Activated naive CD4-positive, alpha-beta T cell (primary cell): ENCODE measurements around the gene PRMT7.

ENCODE experiments used
- DNase-seq, 4 experiments: peaks; one replicate each; lab custom pipeline; 2025; lab: John Stamatoyannopoulos, UW

PRMT7 gene

GRCh38 chr16:68306633-68307032 is 4.2 kb upstream of the PRMT7 start:
- no peak for DNase-seq

DNA sequence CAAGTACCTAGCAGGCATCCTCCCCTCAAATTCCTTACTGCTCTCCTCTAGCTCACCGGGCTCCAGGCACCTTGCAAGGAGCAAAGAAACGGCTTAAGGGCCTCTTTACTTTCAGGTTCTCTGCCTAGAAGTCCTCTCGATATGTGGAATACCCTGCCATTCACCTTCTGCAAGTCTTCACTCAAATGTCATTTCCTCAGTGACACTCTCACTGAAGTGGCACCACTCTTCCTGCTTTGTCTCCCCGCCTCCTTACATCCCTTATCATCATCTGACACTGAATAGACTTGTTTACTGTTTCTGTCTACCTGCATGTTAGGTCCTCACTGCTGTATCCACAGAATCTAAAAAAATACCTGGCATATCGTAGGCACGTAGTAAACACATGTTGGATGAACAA is 1.0 kb upstream of the PRMT7 start:
- DNase-seq: no peak

- DNase-seq: no peak
Measured at GRCh38 chr16:68310437-68310773, 414 bp upstream of the PRMT7 start.

DNA sequence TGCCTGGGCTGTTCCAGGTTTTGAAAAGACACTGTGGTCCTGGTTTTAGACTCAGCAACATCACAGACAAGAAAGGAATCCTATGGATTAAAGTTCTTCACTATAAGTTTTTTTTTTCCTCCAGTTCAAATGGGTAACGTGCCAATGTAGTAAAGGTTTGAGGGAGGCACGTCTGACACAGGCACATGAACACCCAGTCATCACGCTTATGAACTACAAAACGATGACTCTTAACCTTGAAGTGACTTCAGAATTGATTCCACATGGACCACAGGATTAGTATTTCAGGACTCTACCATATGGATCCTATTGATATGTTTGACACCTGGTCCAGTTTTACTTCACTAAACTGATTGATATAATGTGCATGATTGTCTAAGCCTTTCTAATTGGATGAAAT is 2.3 kb downstream of the PRMT7 start:
- DNase-seq: no peak

DNA sequence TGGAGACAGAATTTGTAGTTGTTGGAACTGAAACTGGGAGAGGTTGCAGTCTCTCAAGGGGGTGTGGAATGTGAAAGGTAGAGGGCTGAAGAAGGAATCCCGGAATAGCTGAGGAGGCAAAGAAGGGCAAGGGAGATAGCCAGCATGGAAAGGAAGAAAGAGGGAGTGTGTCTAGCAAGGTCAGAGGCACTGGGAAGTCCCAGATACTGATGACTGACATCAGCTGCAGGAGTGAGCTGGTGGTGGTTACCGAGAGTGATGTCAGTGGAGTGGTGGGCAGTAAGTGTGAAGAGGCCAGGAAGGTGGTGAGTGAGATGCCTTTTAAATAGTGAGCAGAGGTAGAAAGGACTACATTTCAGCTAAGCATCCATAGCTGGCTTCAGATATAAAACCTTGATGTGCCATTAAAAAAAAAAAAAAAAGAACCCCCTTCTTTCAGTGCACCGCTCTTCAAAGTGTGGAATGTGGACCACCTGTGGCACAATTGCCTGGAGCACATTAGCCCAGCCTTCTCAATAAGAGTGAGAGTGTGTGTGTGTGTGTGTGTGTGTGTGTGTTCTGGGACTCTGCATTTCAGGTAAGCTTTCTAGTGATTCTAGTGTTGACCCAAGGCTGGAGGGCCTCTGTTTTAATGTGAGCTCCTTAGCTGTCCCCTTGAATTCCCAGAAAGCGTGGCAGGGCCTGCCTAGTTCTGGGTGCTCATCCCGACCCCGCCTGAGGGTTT is 8.5 kb downstream of the PRMT7 start:
- no peak for DNase-seq

- DNase-seq: no peak
Measured at GRCh38 chr16:68324336-68324735, 13.5 kb downstream of the PRMT7 start.

GRCh38 chr16:68324780-68325357 is 14.1 kb downstream of the PRMT7 start:
- no peak for DNase-seq

DNA sequence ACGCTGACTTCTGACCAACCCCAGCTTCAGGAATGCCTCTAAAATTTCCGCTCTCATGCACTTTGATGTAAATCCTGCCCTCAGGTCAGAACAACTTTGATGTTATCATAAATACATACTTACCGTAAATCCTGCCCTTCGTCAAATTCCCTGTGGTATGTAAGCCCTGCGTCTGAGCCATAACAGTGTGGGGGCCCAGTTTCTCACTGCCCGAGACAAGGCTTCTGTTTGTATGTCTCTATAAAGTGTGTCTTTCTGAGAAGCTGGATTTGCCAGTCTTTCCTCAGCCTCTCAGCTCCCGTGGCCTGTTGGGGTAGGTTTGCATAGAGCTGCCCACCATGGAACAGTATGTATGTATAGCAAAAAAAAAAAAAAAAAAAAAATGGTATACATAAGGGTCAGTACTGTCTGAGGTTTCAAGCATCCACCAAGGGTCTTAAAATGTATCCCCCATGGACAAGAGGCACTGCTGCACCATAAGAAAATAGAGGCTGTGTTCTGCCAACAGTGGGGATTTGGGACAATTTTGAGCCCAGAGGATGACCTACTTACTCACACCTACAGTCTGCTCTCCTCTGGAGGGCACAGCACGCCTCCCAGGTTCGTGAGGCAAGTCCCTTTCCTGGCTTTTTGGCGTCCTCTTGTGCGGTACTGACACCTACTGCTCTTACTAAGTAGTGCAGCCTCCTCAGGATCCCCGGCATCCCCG is 17.5 kb downstream of the PRMT7 start:
- peak; percentile 35 to 66 (median 53) for DNase-seq

- DNase-seq: no peak
Measured at GRCh38 chr16:68328860-68329390, 18.1 kb downstream of the PRMT7 start.

- DNase-seq: no peak
Measured at GRCh38 chr16:68331879-68332410, 21.1 kb downstream of the PRMT7 start.

DNA sequence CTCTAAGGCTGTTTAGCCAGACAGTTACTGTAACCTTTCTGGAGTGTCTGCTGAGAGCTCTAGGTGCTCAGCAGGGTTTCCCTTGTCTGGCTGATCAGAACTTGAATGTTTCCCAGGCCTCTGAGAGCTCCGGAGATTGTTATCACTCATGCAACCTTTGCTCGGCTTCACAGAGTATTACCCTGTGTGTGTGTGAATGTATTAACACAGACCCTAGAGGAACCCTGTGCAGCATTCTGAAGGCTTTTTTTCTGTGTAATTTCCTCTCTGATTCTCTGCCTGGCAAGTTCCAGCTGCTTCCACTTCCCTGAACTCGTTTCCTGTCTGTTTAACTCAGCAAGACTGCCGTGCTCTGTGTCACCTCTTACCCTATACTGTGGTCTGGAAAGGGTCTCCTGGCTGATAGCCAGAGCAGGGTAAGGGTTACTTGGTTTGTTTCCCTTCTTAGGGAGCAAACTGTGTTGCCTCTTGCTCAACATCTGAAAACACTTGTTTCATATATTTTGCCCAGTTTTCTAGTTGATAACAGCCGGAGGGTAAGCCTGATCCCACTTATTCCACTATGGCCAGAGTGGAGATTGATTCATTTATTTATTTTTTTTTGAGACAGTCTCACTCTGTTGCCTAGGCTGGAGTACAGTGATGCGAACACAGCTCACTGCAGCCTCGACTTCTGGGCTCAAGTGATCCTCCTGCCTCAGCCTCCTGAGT is 21.7 kb downstream of the PRMT7 start:
- DNase-seq: no peak

DNA sequence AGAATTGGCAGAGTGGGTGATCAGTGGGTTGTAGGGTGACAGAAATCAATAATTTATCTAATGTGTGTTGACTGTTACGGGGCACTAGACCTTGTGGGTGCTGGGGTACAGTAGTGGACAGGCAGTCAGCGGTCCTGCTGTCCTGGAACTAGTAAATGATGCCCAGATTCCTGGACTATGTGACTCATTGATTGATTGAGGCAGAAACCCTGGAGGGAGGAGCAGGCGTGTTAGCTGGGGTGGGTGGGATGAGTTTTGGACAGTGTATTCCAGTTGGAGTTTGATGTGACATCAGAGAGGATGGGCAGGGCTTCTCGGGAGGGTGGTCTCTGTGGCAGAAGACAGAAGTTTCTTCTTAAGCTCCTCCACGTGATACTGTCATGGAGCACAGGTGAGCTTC is 24.4 kb downstream of the PRMT7 start:
- no peak for DNase-seq

GRCh38 chr16:68338326-68339119 is 27.7 kb downstream of the PRMT7 start:
- DNase-seq: no peak

GRCh38 chr16:68339214-68339613 is 28.4 kb downstream of the PRMT7 start:
- DNase-seq: no peak

- DNase-seq: no peak
Measured at GRCh38 chr16:68342620-68343019, 31.8 kb downstream of the PRMT7 start.

- no peak for DNase-seq
Measured at GRCh38 chr16:68343137-68343536, 32.3 kb downstream of the PRMT7 start.

- no peak for DNase-seq
Measured at GRCh38 chr16:68344252-68344651, 33.4 kb downstream of the PRMT7 start.

- DNase-seq: no peak
Measured at GRCh38 chr16:68345351-68345810, 34.6 kb downstream of the PRMT7 start.

DNA sequence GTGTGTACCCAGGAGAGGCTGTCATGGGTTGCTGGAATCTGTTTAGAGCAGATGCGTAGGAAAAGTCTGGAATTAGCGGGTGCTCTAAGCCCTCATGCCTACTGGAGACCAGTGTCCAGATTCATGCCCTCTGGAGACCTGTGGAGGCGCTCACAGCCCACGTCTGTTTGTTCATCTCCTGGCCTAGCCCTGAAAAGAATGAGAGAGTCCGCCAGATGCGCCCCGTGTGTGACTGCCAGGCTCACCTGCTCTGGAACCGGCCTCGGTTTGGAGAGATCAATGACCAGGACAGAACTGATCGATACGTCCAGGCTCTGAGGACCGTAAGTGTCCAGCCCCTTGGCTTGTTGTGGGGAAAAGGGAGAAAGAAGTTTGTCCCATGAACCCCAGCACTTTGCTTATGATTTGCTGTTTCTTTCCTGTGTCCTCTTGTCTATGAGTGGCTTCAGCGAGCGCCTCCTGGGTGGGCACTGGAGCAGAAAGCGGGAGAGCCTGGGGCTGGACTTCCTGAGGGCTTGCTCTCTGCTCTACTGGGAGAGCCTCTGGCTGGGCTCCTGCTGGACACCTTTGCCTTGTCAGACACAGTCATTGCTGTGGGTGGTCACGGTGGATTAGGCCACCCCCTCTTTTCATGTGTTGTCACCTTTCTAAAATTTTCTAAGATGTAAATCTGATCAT is 35.3 kb downstream of the PRMT7 start:
- DNase-seq: no peak

GRCh38 chr16:68346892-68347480 is 36.2 kb downstream of the PRMT7 start:
- DNase-seq: no peak
